Kidney (tissue), 14 donors: ENCODE measurements around the gene MEGF10. TPM values are rescaled to one million over a fixed set of nuclear protein-coding genes. Genes with fewer than 3 reads are reported as not detected.

Experiments
- DNase-seq, 5 donors: peaks; one replicate each; pipeline ENCODE4 v3.0.0-alpha.2; 2013 to 2020
- FAIRE-seq: peaks from 2 replicates; lab custom pipeline; 2012; peaks lifted over from hg19 to GRCh38; lab: Jason Lieb, UNC
- H3K27ac ChIP-seq, 2 donors: one replicate each; pipeline ENCODE4 v1.7.0; 2013; ENCODE audit warnings: low read depth in 2 of 2, low read length in 2 of 2, inconsistent platforms in 1 of 2
- H3K27me3 ChIP-seq: one replicate; pipeline ENCODE4 v1.7.1; 2013; ENCODE audit warnings: low read length, inconsistent platforms; ENCODE audit not compliant: control insufficient read depth, insufficient read depth
- H3K36me3 ChIP-seq, 3 donors: one replicate each; pipeline versions ENCODE4 v1.7.0 to v1.7.1; 2013; ENCODE audit warnings: low read length in 3 of 3, control low read depth in 1 of 3, inconsistent platforms in 1 of 3; ENCODE audit not compliant: insufficient read depth in 3 of 3, control insufficient read depth in 2 of 3
- H3K4me1 ChIP-seq, 3 donors: one replicate each; pipeline versions ENCODE4 v1.7.0 to v1.7.1; 2013; ENCODE audit warnings: low read length in 3 of 3, inconsistent platforms in 1 of 3, low read depth in 1 of 3; ENCODE audit not compliant: control insufficient read depth in 2 of 3, insufficient read depth in 2 of 3
- H3K4me3 ChIP-seq, 3 donors: one replicate each; pipeline versions ENCODE4 v1.7.0 to v1.8.1; 2013; ENCODE audit warnings: low read length in 3 of 3, control low read depth in 1 of 3, inconsistent platforms in 1 of 3
- H3K9ac ChIP-seq, 3 donors: one replicate each; pipeline versions ENCODE4 v1.7.0 to v1.7.1; 2013; ENCODE audit warnings: low read length in 3 of 3, control low read depth in 1 of 3, inconsistent platforms in 1 of 3
- H3K9me3 ChIP-seq, 3 donors: one replicate each; pipeline versions ENCODE4 v1.7.0 to v1.7.1; 2013; ENCODE audit warnings: low read length in 3 of 3, control low read depth in 1 of 3, inconsistent platforms in 1 of 3; ENCODE audit not compliant: control insufficient read depth in 2 of 3, insufficient read depth in 1 of 3
- CTCF ChIP-seq: IDR thresholded peaks from 3 replicates; pipeline ENCODE4 v1.5.1; 2012; ENCODE audit warnings: mild to moderate bottlenecking, moderate library complexity, borderline replicate concordance; ENCODE audit not compliant: insufficient read depth; ENCODE audit errors: extremely low read depth
- intact Hi-C: fragments of 100-400 bp; cut with DNase I; formaldehyde crosslinking; loops from one replicate; pipeline ENCODE4 v1.11.1; 2022
- polyA plus RNA-seq: library from polyadenylated mRNA; stranded (reverse); fragments of 350-450 nt; fragmentation: Illumina TruSeq; extraction: RNeasy Lipid Tissue Mini Kit (QIAGEN cat#74804); gene quantifications from one replicate; pipeline ENCODE4 v1.2.3, GENCODE V29; 2014; ENCODE audit warnings: low read depth, low replicate concordance; ENCODE audit not compliant: insufficient read depth
- total RNA-seq: library from RNA; stranded (reverse); fragmentation: NEBNext Ultra II Directional; extraction: Animal tissue kit (Norgen Biotek cat#: 25700); gene quantifications from one replicate; pipeline ENCODE4 v1.2.1, GENCODE V29; 2021
- donor health status: control.
- donor health status: control.
- donor health status: control.
- donor health status: control.
- donor health status: control.
- donor health status: DM: yes; HTN: yes; CAD: no.
- donor health status: Normal renal cell carcinoma (clear cell type).

MEGF10 gene
- total and polyA plus RNA-seq, 2 donors from 2014 or later, result 0.09 to 0.25 TPM

GRCh38 chr5:127288676-127289075 is 1.9 kb upstream of the MEGF10 start:
- peaks cover 6% of the 10 kb centered on the region for H3K27me3 ChIP-seq
- no peak overlapping the region for H3K27ac ChIP-seq
- no peaks in the 10 kb centered on the region for H3K36me3 ChIP-seq
- FAIRE-seq, result no peak
- no peak for TF ChIP-seq CTCF
- no peak overlapping the region for H3K9ac ChIP-seq
- H3K4me3 ChIP-seq, result no peak overlapping the region
- no peak for DNase-seq
- peaks cover 0 to 3% (median 0%) of the 10 kb centered on the region in 3 donors for H3K9me3 ChIP-seq
- H3K4me1 ChIP-seq, result peaks cover 0 to 4% (median 0%) of the 10 kb centered on the region in 3 donors
- intact Hi-C loops, result no loop called here

- intact Hi-C loops, result no loop called here
- peaks cover 0 to 3% (median 0%) of the 10 kb centered on the region in 3 donors for H3K9me3 ChIP-seq
- H3K27me3 ChIP-seq, result peaks cover 6% of the 10 kb centered on the region
- peaks cover 0 to 4% (median 0%) of the 10 kb centered on the region in 3 donors for H3K4me1 ChIP-seq
- peak overlapping the region in 1 of 3 donors; percentile 6 for H3K9ac ChIP-seq
- no peak for TF ChIP-seq CTCF
- FAIRE-seq (no peak), DNase-seq (peak in 1 of 5 donors; percentile 6)
- no peak overlapping the region for H3K27ac ChIP-seq
- H3K36me3 ChIP-seq, result no peaks in the 10 kb centered on the region
- peak overlapping the region in 1 of 3 donors; percentile 26 for H3K4me3 ChIP-seq
Observed at GRCh38 chr5:127290946-127291693, 524 bp downstream of the MEGF10 start.

- no peak for TF ChIP-seq CTCF
- intact Hi-C loops, result no loop called here
- Histone ChIP-seq H3K27me3 (peaks cover 6% of the 10 kb centered on the region), H3K4me1 (peaks cover 0 to 4% (median 0%) of the 10 kb centered on the region in 3 donors), H3K36me3 (no peaks in the 10 kb centered on the region), H3K9me3 (peaks cover 0 to 3% (median 0%) of the 10 kb centered on the region in 3 donors), H3K27ac (no peak overlapping the region), H3K9ac (no peak overlapping the region), H3K4me3 (no peak overlapping the region)
- FAIRE-seq, result no peak
- DNase-seq, result no peak
Observed at GRCh38 chr5:127292030-127292735, 1.6 kb downstream of the MEGF10 start.
